Panc1 (cell line): ENCODE results near the gene IPO11. TPM values are rescaled to one million over a fixed set of nuclear protein-coding genes. Genes with fewer than 3 reads are reported as not detected.

Source experiments
- ATAC-seq: fragments of 200-7000 bp; cut with Tn5 transposase; 2 replicates; pipeline ENCODE4 v1.9.1; 2020; ENCODE audit warnings: mild to moderate bottlenecking, moderate library complexity
- BruUV-seq: library from RNA; stranded (reverse); fragments of 400-500 nt; replicated peaks from 2 replicates; lab custom pipeline; 2021; lab: Mats Ljungman, UMichigan
- CTCF ChIA-PET: fragments of 300-600 bp; sonication (Branson Sonifier 250); formaldehyde crosslinking; loops from one replicate; lab custom pipeline; 2022; ENCODE audit warnings: antibody characterized with exemption; lab: Charles Lee
- POLR2A ChIA-PET: fragments of 300-600 bp; sonication (Branson Sonifier 250); formaldehyde crosslinking; loops from one replicate; lab custom pipeline; 2022; ENCODE audit warnings: antibody characterized with exemption; lab: Charles Lee
- DNase-seq: peaks from one replicate; pipeline ENCODE4 v3.0.0-alpha.2; 2010; ENCODE audit warnings: low read depth, low spot score
- H3K27ac ChIP-seq: 2 replicates; pipeline ENCODE4 v1.5.1; 2011; ENCODE audit warnings: mild to moderate bottlenecking, low read length, inconsistent platforms
- H3K27me3 ChIP-seq: fragments of 200-500 bp; sonication (Bioruptor generic); 2 replicates; pipeline ENCODE4 v1.6.0; 2014; ENCODE audit warnings: low read length, inconsistent platforms; ENCODE audit not compliant: control insufficient read depth, insufficient read depth
- H3K36me3 ChIP-seq: fragments of 200-500 bp; sonication (Bioruptor generic); 2 replicates; pipeline ENCODE4 v1.5.1; 2014; ENCODE audit warnings: inconsistent platforms, mild to moderate bottlenecking, low read length, moderate library complexity; ENCODE audit not compliant: control insufficient read depth, insufficient read depth
- H3K4me1 ChIP-seq: 2 replicates; pipeline ENCODE4 v1.5.1; 2011; ENCODE audit warnings: inconsistent platforms, mild to moderate bottlenecking, low read length, moderate library complexity; ENCODE audit not compliant: control insufficient read depth, insufficient read depth
- H3K4me3 ChIP-seq, 2 experiments: 2 replicates each; pipeline ENCODE4 v1.5.1; 2011 to 2012; ENCODE audit warnings: low read depth in 2 of 2, low read length in 2 of 2, mild to moderate bottlenecking in 2 of 2, inconsistent platforms in 1 of 2, moderate library complexity in 1 of 2
- H3K9me3 ChIP-seq: fragments of 200-500 bp; sonication (Bioruptor generic); 2 replicates; pipeline ENCODE4 v1.5.1; 2014; ENCODE audit warnings: low read depth, mild to moderate bottlenecking, inconsistent platforms, low read length, moderate library complexity; ENCODE audit not compliant: control insufficient read depth, insufficient read depth
- CTCF ChIP-seq: fragments of 450-650 bp; IDR thresholded peaks from 2 replicates; pipeline ENCODE4 v1.5.1; 2017; ENCODE audit warnings: mild to moderate bottlenecking
- POLR2AphosphoS5 ChIP-seq: IDR thresholded peaks from 2 replicates; pipeline ENCODE4 v1.6.1; 2012; ENCODE audit warnings: mild to moderate bottlenecking, low read depth, low read length, moderate library complexity
- REST ChIP-seq, 2 experiments: IDR thresholded peaks; 2 replicates each; pipeline ENCODE4 v1.6.1; 2011 to 2012; ENCODE audit warnings: low read depth in 2 of 2, control low read depth in 1 of 2, low read length in 1 of 2, mild to moderate bottlenecking in 1 of 2, moderate library complexity in 1 of 2; ENCODE audit not compliant: insufficient read depth in 1 of 2
- SIN3A ChIP-seq: IDR thresholded peaks from 2 replicates; pipeline ENCODE4 v1.6.1; 2012; ENCODE audit warnings: low read depth, mild to moderate bottlenecking, low read length, moderate library complexity, borderline replicate concordance; ENCODE audit not compliant: insufficient read depth
- TCF7L2 ChIP-seq: IDR thresholded peaks from 2 replicates; pipeline ENCODE4 v1.6.1; 2011; ENCODE audit warnings: mild to moderate bottlenecking, low read depth, low read length, inconsistent platforms
- in situ Hi-C: cut with HindIII; loops from 2 replicates; pipeline ENCODE4 v1.10.0; 2016; ENCODE audit warnings: low sequenced_read_pairs, low pct_unique_long_range_greater_than_20kb
- intact Hi-C: fragments of 100-400 bp; cut with micrococcal nuclease; formaldehyde crosslinking; loops from one replicate; pipeline ENCODE4 v1.10.0; 2022; ENCODE audit not compliant: unreplicated experiment
- total RNA-seq: library from RNA; stranded (reverse); gene quantifications from one replicate; pipeline ENCODE4 v1.2.1, GENCODE V29; 2021; ENCODE audit not compliant: unreplicated experiment

Gene IPO11
- total RNA-seq, 1 experiment from 2014 or later, result 39.8 TPM

GRCh38 chr5:62575066-62575465 lies 162.5 kb downstream of the IPO11 start:
- DNase-seq (no peak), ATAC-seq (no peak)
- Histone ChIP-seq H3K4me1 (no peaks in the 10 kb centered on the region), H3K27ac (no peak overlapping the region), H3K4me3 (no peak overlapping the region), H3K9me3 (no peaks in the 10 kb centered on the region), H3K36me3 (no peaks in the 10 kb centered on the region), H3K27me3 (no peaks in the 10 kb centered on the region)
- TF ChIP-seq TCF7L2, result no peak
- TF ChIP-seq CTCF, result no peak
- TF ChIP-seq SIN3A, result no peak
- TF ChIP-seq REST (IDR thresholded peaks at IDR 0.05; ENCODE audit: insufficient read depth in 1 of 2, low read depth in 2 of 2, low read length in 1 of 2), result no peak
- no peak for TF ChIP-seq POLR2AphosphoS5
- intact Hi-C loops (no loop called here), in situ Hi-C loops (no loop called here)
- ChIA-PET CTCF (no interaction called here), POLR2A (no interaction called here)
- no TSS peak for BruUV-seq

GRCh38 chr5:62575489-62575888 lies 162.9 kb downstream of the IPO11 start:
- Histone ChIP-seq H3K4me3 (no peak overlapping the region), H3K27ac (no peak overlapping the region), H3K27me3 (no peaks in the 10 kb centered on the region), H3K4me1 (no peaks in the 10 kb centered on the region), H3K36me3 (no peaks in the 10 kb centered on the region), H3K9me3 (no peaks in the 10 kb centered on the region)
- TF ChIP-seq SIN3A (no peak), POLR2AphosphoS5 (no peak), TCF7L2 (no peak), REST (IDR thresholded peaks at IDR 0.05; ENCODE audit: insufficient read depth in 1 of 2, low read depth in 2 of 2, low read length in 1 of 2) (no peak), CTCF (no peak)
- intact Hi-C loops, result no loop called here
- ChIA-PET POLR2A (no interaction called here), CTCF (no interaction called here)
- BruUV-seq, result no TSS peak
- in situ Hi-C loops, result no loop called here
- ATAC-seq, result no peak
- DNase-seq, result no peak
